Ovary (tissue), 3 donors: Measurements from ENCODE around the gene LARP4.

Experiments used
- CTCF ChIP-seq, 3 donors: fragments of 450-650 bp in 2 of 3; fragments of 200-600 bp in 1 of 3; IDR thresholded peaks; one replicate each; pipeline versions ENCODE4 v1.5.1 to v1.8.0; 2016 to 2022; ENCODE audit warnings: antibody characterized with exemption in 3 of 3, mild to moderate bottlenecking in 1 of 3
- EP300 ChIP-seq: sonication (generic); formaldehyde crosslinking; IDR thresholded peaks from one replicate; pipeline ENCODE4 v1.6.1; 2017; ENCODE audit warnings: antibody characterized with exemption
- POLR2A ChIP-seq: fragments of 450-650 bp; IDR thresholded peaks from one replicate; pipeline ENCODE4 v1.6.1; 2017; ENCODE audit warnings: antibody characterized with exemption, mild to moderate bottlenecking, moderate library complexity
- donor health status: DM: no; HTN: no; CAD: no.

GRCh38 chr12:50528800-50529199 lies 128.1 kb downstream of the LARP4 start:
- no peak for TF ChIP-seq CTCF (IDR thresholded peaks at IDR 0.05)
- TF ChIP-seq POLR2A, result no peak
- TF ChIP-seq EP300, result no peak
